Lower leg skin (tissue), 3 donors: Measurements from ENCODE around the gene UBE2I.
"Not testable (repeated sequence)": the region's sequence is repeated elsewhere in the genome, so short reads cannot be mapped to it uniquely, and the experiment has no call there.

Source experiments
- CTCF ChIP-seq, 3 donors: fragments of 450-650 bp; IDR thresholded peaks; one replicate each; pipeline ENCODE4 v1.5.1; 2016; ENCODE audit warnings: antibody characterized with exemption in 3 of 3, mild to moderate bottlenecking in 3 of 3, moderate library complexity in 2 of 3
- POLR2A ChIP-seq, 2 donors: fragments of 450-650 bp; IDR thresholded peaks; one replicate each; pipeline ENCODE4 v1.6.1; 2016 to 2017; ENCODE audit warnings: antibody characterized with exemption in 2 of 2, mild to moderate bottlenecking in 1 of 2, moderate library complexity in 1 of 2

GRCh38 chr16:1271724-1272413 lies 37.6 kb upstream of the UBE2I start:
- not testable (repeated sequence) for TF ChIP-seq CTCF, POLR2A (IDR thresholded peaks at IDR 0.05)
